Tibial nerve (tissue), 4 donors: Measurements from ENCODE around the gene RSPH1. TPM values are rescaled to one million over a fixed set of nuclear protein-coding genes. Genes with fewer than 3 reads are reported as not detected.

ENCODE experiments used
- DNase-seq, 2 donors: peaks; one replicate each; pipeline ENCODE4 v3.0.0-alpha.2; 2019; ENCODE audit warnings: low spot score in 2 of 2
- H3K27ac ChIP-seq, 4 donors: fragments of 200-600 bp; sonication (generic) in 3 of 4; one replicate each; pipeline ENCODE4 v1.5.1; 2017 to 2019; ENCODE audit warnings: mild to moderate bottlenecking in 1 of 4
- H3K27me3 ChIP-seq, 2 donors: fragments of 200-600 bp; sonication (generic) in 1 of 2; one replicate each; pipeline versions ENCODE4 v1.5.1 to v1.6.0; 2017 to 2019
- H3K36me3 ChIP-seq, 3 donors: fragments of 200-600 bp; sonication (generic); one replicate each; pipeline ENCODE4 v1.5.1; 2018 to 2019
- H3K4me1 ChIP-seq, 4 donors: fragments of 200-600 bp; sonication (generic) in 3 of 4; one replicate each; pipeline ENCODE4 v1.5.1; 2017 to 2019
- H3K4me3 ChIP-seq, 4 donors: fragments of 200-600 bp; sonication (generic) in 3 of 4; one replicate each; pipeline ENCODE4 v1.5.1; 2017 to 2019; ENCODE audit warnings: mild to moderate bottlenecking in 1 of 4, moderate library complexity in 1 of 4
- H3K9me3 ChIP-seq, 4 donors: fragments of 200-600 bp; sonication (generic) in 3 of 4; one replicate each; pipeline ENCODE4 v1.5.1; 2017 to 2019
- CTCF ChIP-seq, 5 experiments: fragments of 200-600 bp in 3 of 5; fragments of 450-650 bp in 2 of 5; sonication (generic) in 3 of 5; IDR thresholded peaks; one replicate each; pipeline ENCODE4 v1.5.1; 2016 to 2019; ENCODE audit warnings: antibody characterized with exemption in 5 of 5, mild to moderate bottlenecking in 3 of 5, moderate library complexity in 2 of 5
- EP300 ChIP-seq, 2 donors: sonication (generic); formaldehyde crosslinking; IDR thresholded peaks; one replicate each; pipeline ENCODE4 v1.6.1; 2017; ENCODE audit warnings: antibody characterized with exemption in 2 of 2, mild to moderate bottlenecking in 1 of 2
- POLR2A ChIP-seq, 2 donors: fragments of 450-650 bp; IDR thresholded peaks; one replicate each; pipeline ENCODE4 v1.6.1; 2017; ENCODE audit warnings: antibody characterized with exemption in 2 of 2, mild to moderate bottlenecking in 2 of 2, moderate library complexity in 2 of 2
- WGBS, 2 donors: methylation state at CpG; one replicate each; pipeline ENCODE4 v1.1.5; 2018; 5-methylcytosine and 5-hydroxymethylcytosine counted together
- total RNA-seq, 4 donors: library from RNA; depleted of rRNA; stranded (reverse); fragments of >200 nt; gene quantifications; one replicate each; pipeline ENCODE4 v1.1.0, GENCODE V29; 2016

Gene RSPH1
- total RNA-seq, 4 donors from 2014 or later, result 0.21 to 1.7 TPM; not detected in 2

DNA sequence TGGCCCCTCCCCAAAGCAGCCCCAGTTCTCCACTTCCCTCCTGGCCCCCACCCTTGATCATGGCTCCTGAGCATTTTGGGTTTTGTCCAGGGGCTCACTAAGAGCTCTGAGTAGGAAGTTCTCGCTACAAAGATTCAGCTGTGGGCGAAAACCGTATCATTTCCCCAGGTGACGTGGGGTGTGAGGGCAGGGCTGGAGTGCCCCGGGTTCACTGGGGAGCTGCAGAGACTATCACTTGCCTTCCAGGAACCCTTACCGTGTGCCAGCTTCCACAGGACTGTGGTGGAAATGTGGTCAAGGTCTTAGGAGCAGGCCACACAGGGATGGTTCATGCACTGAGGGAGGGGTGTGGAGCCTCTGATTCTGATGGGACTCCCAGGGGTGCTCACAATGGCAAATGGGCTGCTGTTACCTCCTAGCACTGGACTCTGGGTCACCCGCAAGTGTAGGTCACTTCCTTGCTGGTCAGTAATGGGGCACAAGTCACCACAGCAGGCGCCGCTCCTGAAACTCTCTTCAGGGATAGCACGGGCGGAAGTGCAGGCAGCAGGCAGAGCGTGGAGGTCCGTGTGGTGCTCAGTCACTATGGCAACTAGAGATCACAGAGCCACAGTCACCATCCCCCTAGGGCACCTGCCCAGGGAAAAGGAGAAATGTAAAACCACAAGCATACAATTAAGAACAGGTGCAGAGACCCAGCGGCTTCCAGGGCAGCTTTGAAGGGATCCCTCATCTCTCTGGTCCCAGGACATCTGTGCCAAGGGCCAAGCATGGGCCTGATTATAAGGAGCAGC lies 35.4 kb downstream of the RSPH1 start:
- H3K4me3 ChIP-seq, result no peak overlapping the region
- H3K4me1 ChIP-seq, result peaks cover 0 to 10% (median 0%) of the 10 kb centered on the region in 4 donors

DNA sequence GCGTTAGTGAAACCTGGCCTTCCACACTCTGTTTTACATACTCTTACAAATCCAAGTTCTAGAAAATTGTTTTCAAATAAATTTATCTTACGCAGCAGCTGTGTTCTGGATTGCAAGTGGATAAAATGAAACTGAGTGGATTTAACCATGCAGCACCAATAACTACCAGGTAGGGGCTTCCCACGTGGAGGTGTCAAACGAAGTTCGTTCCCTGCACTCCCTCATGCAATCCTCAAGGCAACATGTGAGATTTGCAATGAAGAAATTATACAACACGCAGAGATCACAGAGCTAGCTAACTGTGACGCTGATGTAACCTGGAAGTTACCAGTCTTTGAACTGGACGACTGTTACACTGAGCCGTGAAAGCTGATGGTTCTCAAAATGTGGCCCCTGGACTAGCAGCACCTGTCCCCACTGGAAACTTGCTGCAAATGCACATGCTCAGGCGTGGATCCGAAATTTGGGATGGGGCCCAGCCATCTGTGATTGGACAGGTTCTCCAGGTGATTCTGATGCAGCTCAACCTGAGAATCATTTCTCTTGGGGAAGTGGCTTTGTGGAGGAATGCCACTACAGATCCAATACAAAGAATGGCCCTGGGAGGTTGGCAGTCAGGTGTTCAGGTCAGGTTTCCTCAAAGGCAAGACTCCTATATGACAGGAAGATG lies 36.3 kb downstream of the RSPH1 start:
- Histone ChIP-seq H3K4me1 (peaks cover 0 to 6% (median 0%) of the 10 kb centered on the region in 4 donors), H3K27me3 (no peaks in the 10 kb centered on the region), H3K9me3 (no peaks in the 10 kb centered on the region), H3K27ac (no peak overlapping the region), H3K4me3 (no peak overlapping the region), H3K36me3 (no peaks in the 10 kb centered on the region)
- DNase-seq, result no peak
- TF ChIP-seq CTCF (IDR thresholded peaks at IDR 0.05) (no peak), EP300 (IDR thresholded peaks at IDR 0.05) (no peak), POLR2A (IDR thresholded peaks at IDR 0.05) (no peak)
- WGBS, 2 donors, result 79 to 80% methylated on average over 11 of the region's 11 CpGs

More for the DNA sequence above, 35.4 kb downstream of the RSPH1 start:
- DNase-seq, result no peak
- 57 to 64% methylated on average over 13 of the region's 14 CpGs for WGBS, 2 donors
- H3K27me3 ChIP-seq, result no peaks in the 10 kb centered on the region
- TF ChIP-seq POLR2A (IDR thresholded peaks at IDR 0.05) (no peak), EP300 (IDR thresholded peaks at IDR 0.05) (no peak), CTCF (IDR thresholded peaks at IDR 0.05) (no peak)
- no peaks in the 10 kb centered on the region for H3K9me3 ChIP-seq
- no peaks in the 10 kb centered on the region for H3K36me3 ChIP-seq
- no peak overlapping the region for H3K27ac ChIP-seq

- DNase-seq, result no peak
- no peaks in the 10 kb centered on the region for H3K36me3 ChIP-seq
- 74 to 79% methylated on average over 1 of the region's 1 CpG for WGBS, 2 donors
Observed at GRCh38 chr21:42459082-42459460, 37.0 kb downstream of the RSPH1 start.

GRCh38 chr21:42456457-42456856 lies 39.6 kb downstream of the RSPH1 start:
- Histone ChIP-seq H3K9me3 (no peaks in the 10 kb centered on the region), H3K27ac (no peak overlapping the region), H3K4me1 (peaks cover 0 to 6% (median 3%) of the 10 kb centered on the region in 4 donors), H3K27me3 (no peaks in the 10 kb centered on the region), H3K4me3 (no peak overlapping the region), H3K36me3 (no peaks in the 10 kb centered on the region)
- TF ChIP-seq EP300 (IDR thresholded peaks at IDR 0.05) (no peak), CTCF (IDR thresholded peaks at IDR 0.05) (no peak), POLR2A (IDR thresholded peaks at IDR 0.05) (no peak)
- no peak for DNase-seq
- 68 to 77% methylated on average over 8 of the region's 8 CpGs for WGBS, 2 donors

More at GRCh38 chr21:42459082-42459460, 37.0 kb downstream of the RSPH1 start:
- H3K4me1 ChIP-seq, result peaks cover 0 to 6% (median 0%) of the 10 kb centered on the region in 4 donors
- H3K27ac ChIP-seq, result no peak overlapping the region
- H3K27me3 ChIP-seq, result no peaks in the 10 kb centered on the region
- no peak overlapping the region for H3K4me3 ChIP-seq
- no peak for TF ChIP-seq POLR2A (IDR thresholded peaks at IDR 0.05)
- TF ChIP-seq CTCF (IDR thresholded peaks at IDR 0.05), result no peak
- TF ChIP-seq EP300 (IDR thresholded peaks at IDR 0.05), result no peak
- no peaks in the 10 kb centered on the region for H3K9me3 ChIP-seq
